ENCODE results near the gene DLG2. TPM values are rescaled to one million over a fixed set of nuclear protein-coding genes. Genes with fewer than 3 reads are reported as not detected.

DLG2 gene
- total and polyA plus RNA-seq, 12 donors, result 1.0 to 14.8 (median 7.4) TPM

DNA sequence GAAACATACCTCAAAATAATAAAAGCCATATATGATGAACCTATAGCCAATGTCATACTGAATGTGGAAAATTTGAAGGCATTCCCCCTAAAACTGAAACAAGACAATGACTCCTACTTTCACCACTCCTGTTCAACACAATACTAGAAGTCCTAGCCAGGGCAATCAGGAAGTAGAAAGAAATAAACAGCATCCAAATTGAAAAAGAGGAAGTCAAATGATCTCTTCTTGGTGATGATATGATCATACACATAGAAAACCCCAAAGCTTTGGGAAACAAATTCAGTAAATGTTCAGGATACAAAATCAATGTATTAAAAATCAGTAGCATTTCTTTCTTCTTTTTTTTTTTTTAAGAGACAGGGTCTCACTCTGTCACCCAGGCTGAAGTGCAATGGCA, 109.9 kb downstream of the DLG2 start:
- peaks cover 0 to 11% (median 0%) of the 10 kb centered on the region in 9 donors for H3K4me1 ChIP-seq
- TF ChIP-seq CTCF (IDR thresholded peaks at IDR 0.05), result no peak

DNA sequence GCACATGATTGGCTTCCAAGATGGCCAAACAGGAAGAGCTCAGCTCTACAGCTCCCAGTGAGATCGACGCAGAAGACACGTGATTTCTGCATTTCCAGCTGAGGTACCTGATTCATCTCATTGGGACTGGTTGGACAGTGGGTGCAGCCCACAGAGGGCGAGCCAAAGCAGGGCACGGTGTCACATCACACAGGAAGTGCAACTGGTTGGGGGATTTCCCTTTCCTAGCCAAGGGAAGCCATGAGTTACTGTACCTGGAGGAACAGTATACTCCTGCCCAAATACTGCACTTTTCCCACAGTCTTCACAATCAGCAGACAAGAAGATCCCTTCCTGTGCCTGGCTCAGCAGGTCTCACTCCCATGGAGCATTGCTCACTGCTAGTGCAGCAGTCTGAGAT, 131.2 kb downstream of the DLG2 start:
- Histone ChIP-seq H3K4me1 (no peaks in the 10 kb centered on the region), H3K9me3 (peaks cover 0 to 7% (median 0%) of the 10 kb centered on the region in 11 donors), H3K4me3 (no peak overlapping the region), H3K36me3 (no peaks in the 10 kb centered on the region), H3K27ac (no peak overlapping the region), H3K27me3 (no peaks in the 10 kb centered on the region)
- ATAC-seq (no peak), DNase-seq (no peak)
- 88 to 89% methylated on average over 5 of the region's 5 CpGs for WGBS, 2 donors
- intact Hi-C loops (cut with DNase I), result no loop called here
- TF ChIP-seq CTCF (IDR thresholded peaks at IDR 0.05), result no peak

More for the DNA sequence above, 109.9 kb downstream of the DLG2 start:
- ATAC-seq (no peak), DNase-seq (no peak)
- Histone ChIP-seq H3K4me3 (no peak overlapping the region), H3K36me3 (no peaks in the 10 kb centered on the region), H3K27ac (no peak overlapping the region), H3K27me3 (no peaks in the 10 kb centered on the region), H3K9me3 (peaks cover 0 to 25% (median 3%) of the 10 kb centered on the region in 11 donors)
- intact Hi-C loops (cut with DNase I), result no loop called here

DNA sequence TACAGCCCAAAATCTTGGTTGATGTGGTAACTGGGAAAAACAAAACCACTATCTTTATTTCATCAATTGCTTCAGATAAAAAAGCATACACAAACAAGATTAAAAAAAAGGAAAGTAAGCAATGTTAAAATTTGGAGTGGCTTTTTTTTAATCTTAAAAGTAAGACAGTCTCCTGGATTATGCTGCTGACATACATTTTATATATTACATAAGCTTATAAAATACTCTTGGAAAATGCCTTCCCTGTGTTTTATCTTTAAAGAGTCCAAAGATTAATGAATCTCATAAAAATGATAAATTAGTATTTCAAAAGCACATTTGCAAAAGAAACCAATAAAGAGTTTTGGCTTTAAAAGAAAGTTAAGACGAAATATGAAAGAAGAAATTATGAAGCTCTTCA, 132.7 kb downstream of the DLG2 start:
- Histone ChIP-seq H3K36me3 (no peaks in the 10 kb centered on the region), H3K27me3 (no peaks in the 10 kb centered on the region), H3K4me3 (no peak overlapping the region), H3K9me3 (peaks cover 0 to 8% (median 0%) of the 10 kb centered on the region in 11 donors), H3K27ac (no peak overlapping the region), H3K4me1 (no peaks in the 10 kb centered on the region)
- intact Hi-C loops (cut with DNase I), result no loop called here
- DNase-seq (no peak), ATAC-seq (no peak)
- WGBS, 2 donors, result 0 to 57% methylated on average over 1 of the region's 1 CpG
- TF ChIP-seq CTCF (IDR thresholded peaks at IDR 0.05), result no peak

- H3K27me3 ChIP-seq, result no peaks in the 10 kb centered on the region
- no peaks in the 10 kb centered on the region for H3K4me1 ChIP-seq
- H3K4me3 ChIP-seq, result no peak overlapping the region
- no peaks in the 10 kb centered on the region for H3K36me3 ChIP-seq
- no peak overlapping the region for H3K27ac ChIP-seq
- no peak for TF ChIP-seq CTCF (IDR thresholded peaks at IDR 0.05)
- WGBS, 2 donors, result 63 to 93% methylated on average over 2 of the region's 2 CpGs
- peaks cover 0 to 62% (median 18%) of the 10 kb centered on the region in 11 donors for H3K9me3 ChIP-seq
- intact Hi-C loops (cut with DNase I), result no loop called here
- ATAC-seq (no peak), DNase-seq (no peak)
Measured at GRCh38 chr11:85485902-85486301, 141.2 kb downstream of the DLG2 start.

All from heart right ventricle (tissue), 16 donors.